Pancreas (tissue), 10 donors: ENCODE measurements around the gene INPP4B. TPM values are rescaled to one million over a fixed set of nuclear protein-coding genes. Genes with fewer than 3 reads are reported as not detected.

Experiments used
- ATAC-seq, 4 donors: fragments of 200-7000 bp; cut with Tn5 transposase; one replicate each; pipeline versions ENCODE4 v1.8.0 to v1.9.1; 2020; ENCODE audit warnings: mild to moderate bottlenecking in 4 of 4, moderate library complexity in 4 of 4
- DNase-seq, 6 donors: peaks; one replicate each; pipeline ENCODE4 v3.0.0-alpha.2; 2020
- FAIRE-seq: peaks from 2 replicates; lab custom pipeline; 2012; peaks lifted over from hg19 to GRCh38; lab: Jason Lieb, UNC
- H3K27ac ChIP-seq, 4 donors: fragments of 200-600 bp; sonication (generic); 1 replicate in 3 of 4; 2 replicates in 1 of 4; pipeline versions ENCODE4 v1.5.0 to v1.8.0; 2020
- H3K27me3 ChIP-seq, 4 donors: fragments of 200-600 bp; one replicate each; pipeline ENCODE4 v1.8.0; 2021
- H3K36me3 ChIP-seq, 3 donors: fragments of 200-600 bp; sonication (generic) in 1 of 3; one replicate each; pipeline versions ENCODE4 v1.5.0 to v1.8.0; 2020 to 2021
- H3K4me1 ChIP-seq, 3 donors: fragments of 200-600 bp; one replicate each; pipeline ENCODE4 v1.8.0; 2021
- H3K4me3 ChIP-seq, 4 donors: fragments of 200-600 bp; sonication (generic) in 2 of 4; one replicate each; pipeline versions ENCODE4 v1.5.0 to v1.8.0; 2020 to 2021
- H3K9me3 ChIP-seq, 4 donors: fragments of 200-600 bp; one replicate each; pipeline ENCODE4 v1.8.0; 2021
- CTCF ChIP-seq, 4 donors: fragments of 200-600 bp; sonication (generic) in 3 of 4; IDR thresholded peaks; one replicate each; pipeline versions ENCODE4 v1.5.0 to v1.8.0; 2021; ENCODE audit warnings: antibody characterized with exemption in 4 of 4
- WGBS, 2 donors: extraction: QIAGEN DNeasy Blood & Tissue Kit; methylation state at CpG; one replicate each; pipeline ENCODE4 v1.1.7; 2013; 5-methylcytosine and 5-hydroxymethylcytosine counted together
- intact Hi-C, 3 donors: fragments of 100-400 bp; cut with DNase I; formaldehyde crosslinking; loops; one replicate each; pipeline versions ENCODE4 v1.11.1 to v1.14.2; 2022
- polyA plus RNA-seq, 2 donors: library from polyadenylated mRNA; stranded (reverse); fragments of 200-250 nt; gene quantifications; one replicate each; pipeline ENCODE4 v1.2.3, GENCODE V29; 2013
- total RNA-seq, 6 donors: library from RNA; stranded (reverse); fragmentation: NEBNext Ultra II Directional in 4 of 6; extraction: Animal tissue kit (Norgen Biotek cat#: 25700) in 4 of 6; gene quantifications; one replicate each; pipeline versions ENCODE4 v1.2.1 to v1.2.4, GENCODE V29; 2021 to 2023
- donor health status: healthy with polysubstance abuse.
- donor health status: DM: no; HTN: no; CAD: no; lungs with moderate emphysema.
- donor health status: DM: no; HTN: no; CAD: no.
- donor health status: control.
- donor health status: control.
- donor health status: Bipolar disorder and iron deficiency.
- donor health status: DM: yes; HTN: yes; CAD: no.
- donor health status: DM: no; HTN: no; CAD: no.
- donor health status: DM: no; HTN: no; CAD: no.
- donor health status: DM: yes; HTN: yes; CAD: no.

The INPP4B gene
- total and polyA plus RNA-seq, 8 donors: 1.2 to 12.9 (median 5.5) TPM

- Histone ChIP-seq H3K27ac (no peak overlapping the region), H3K4me3 (no peak overlapping the region), H3K27me3 (no peaks in the 10 kb centered on the region), H3K4me1 (no peaks in the 10 kb centered on the region), H3K36me3 (no peaks in the 10 kb centered on the region), H3K9me3 (no peaks in the 10 kb centered on the region)
- ATAC-seq: no peak
- 56 to 69% methylated on average over 1 of the region's 1 CpG for WGBS, 2 donors
- intact Hi-C loops: no loop called here
- no peak for FAIRE-seq
- no peak for DNase-seq
- no peak for TF ChIP-seq CTCF (IDR thresholded peaks at IDR 0.05)
These were observed 352.6 kb downstream of the INPP4B start for GRCh38 chr4:142493255-142494110.

GRCh38 chr4:142485452-142485851 lies 360.6 kb downstream of the INPP4B start:
- DNase-seq (no peak), FAIRE-seq (no peak), ATAC-seq (peak in 1 of 4 donors; percentile 32)
- H3K36me3 ChIP-seq: no peaks in the 10 kb centered on the region
- no peak overlapping the region for H3K4me3 ChIP-seq
- WGBS, 2 donors: 77 to 80% methylated on average over 3 of the region's 3 CpGs
- H3K4me1 ChIP-seq: peaks cover 0 to 7% (median 4%) of the 10 kb centered on the region in 3 donors
- H3K9me3 ChIP-seq: no peaks in the 10 kb centered on the region
- TF ChIP-seq CTCF (IDR thresholded peaks at IDR 0.05): no peak
- H3K27ac ChIP-seq: no peak overlapping the region
- no peaks in the 10 kb centered on the region for H3K27me3 ChIP-seq
- intact Hi-C loops: no loop called here

DNA sequence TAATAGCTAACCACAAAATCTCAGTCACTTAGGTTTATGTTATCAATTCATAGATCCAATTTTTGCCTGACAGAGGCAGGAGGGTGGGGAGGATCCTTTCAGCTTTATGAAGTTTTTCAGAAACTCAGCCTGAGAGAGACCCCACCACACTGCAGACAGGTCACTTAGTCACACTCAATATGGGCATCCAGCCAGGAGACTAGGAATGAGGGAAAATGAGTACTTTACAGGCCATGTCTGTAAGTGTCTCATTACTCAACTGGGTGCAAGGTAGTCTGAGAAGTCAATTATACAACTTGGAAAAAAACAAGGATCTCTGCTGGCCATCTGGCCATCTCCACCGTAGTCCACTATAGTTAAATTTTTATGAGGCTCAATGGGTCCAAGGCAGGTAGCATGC lies 365.9 kb downstream of the INPP4B start:
- Histone ChIP-seq H3K4me1 (peaks cover 0 to 4% (median 0%) of the 10 kb centered on the region in 3 donors), H3K36me3 (no peaks in the 10 kb centered on the region), H3K27ac (no peak overlapping the region), H3K27me3 (no peaks in the 10 kb centered on the region), H3K9me3 (no peaks in the 10 kb centered on the region), H3K4me3 (no peak overlapping the region)
- no peak for TF ChIP-seq CTCF (IDR thresholded peaks at IDR 0.05)
- DNase-seq: no peak
- intact Hi-C loops: no loop called here
- no peak for FAIRE-seq
- 63 to 75% methylated on average over 1 of the region's 1 CpG for WGBS, 2 donors
- ATAC-seq: no peak

- intact Hi-C loops: no loop called here
- no peak for TF ChIP-seq CTCF (IDR thresholded peaks at IDR 0.05)
- WGBS, 2 donors: 67 to 72% methylated on average over 2 of the region's 2 CpGs
- DNase-seq (no peak), ATAC-seq (peak in 1 of 4 donors; percentile 41), FAIRE-seq (no peak)
- Histone ChIP-seq H3K36me3 (no peaks in the 10 kb centered on the region), H3K4me3 (no peak overlapping the region), H3K27ac (no peak overlapping the region), H3K27me3 (no peaks in the 10 kb centered on the region), H3K9me3 (no peaks in the 10 kb centered on the region), H3K4me1 (no peaks in the 10 kb centered on the region)
These were observed 370.4 kb downstream of the INPP4B start for GRCh38 chr4:142475663-142476062.
